K562 (cell line): ENCODE results near the gene DNASE1L1. TPM values are rescaled to one million over a fixed set of nuclear protein-coding genes. Genes with fewer than 3 reads are reported as not detected.
A peak's percentile ranks its signal among the peaks of the same experiment; 100 is the strongest.

Source experiments
- ATAC-seq: fragments of 200-7000 bp; cut with Tn5 transposase; 3 replicates; pipeline ENCODE4 v1.9.1; 2020; ENCODE audit warnings: moderate library complexity
- BruUV-seq: library from RNA; stranded (reverse); fragments of 400-500 nt; replicated peaks from 2 replicates; lab custom pipeline; 2021; lab: Mats Ljungman, UMichigan
- CTCF ChIA-PET: fragments of 300-600 bp; formaldehyde crosslinking; extraction: SDS; loops from one replicate; lab custom pipeline; 2021; ENCODE audit warnings: low intra/inter-chr PET ratio; lab: Yijun Ruan, JAX
- POLR2A ChIA-PET: fragments of 300-600, 350-650 bp; sonication (Branson Sonifier 250); formaldehyde crosslinking; extraction: SDS; loops from one replicate; lab custom pipeline; 2021; ENCODE audit warnings: antibody characterized with exemption, inconsistent platforms; lab: Yijun Ruan, JAX
- DNase-seq, 4 experiments: peaks; one replicate each; pipeline versions ENCODE4 v3.0.0 to v3.0.0-alpha.2; 2011 to 2018; ENCODE audit warnings: low spot score in 3 of 4, mixed read lengths in 3 of 4; ENCODE audit errors: extremely low read depth in 1 of 4
- FAIRE-seq: peaks from 2 replicates; lab custom pipeline; 2011; peaks lifted over from hg19 to GRCh38; lab: Jason Lieb, UNC
- H2AFZ ChIP-seq: 2 replicates; pipeline ENCODE4 v1.6.0; 2011; ENCODE audit warnings: low read depth, low read length, control low read depth, inconsistent platforms
- H3K27ac ChIP-seq: fragments of 200-600 bp; 3 replicates; pipeline ENCODE4 v1.8.0; 2011; ENCODE audit warnings: low read depth, mild to moderate bottlenecking, control low read depth, inconsistent platforms, low read length, moderate library complexity, mixed read lengths; ENCODE audit errors: extremely low read depth
- H3K27me3 ChIP-seq, 2 experiments: fragments of 300-600 bp in 1 of 2; 2 replicates in 1 of 2; 3 replicates in 1 of 2; pipeline versions ENCODE4 v1.6.0 to v1.8.0; 2011; ENCODE audit warnings: inconsistent platforms in 2 of 2, low read length in 2 of 2, mild to moderate bottlenecking in 1 of 2, mixed read lengths in 1 of 2, moderate library complexity in 1 of 2; ENCODE audit not compliant: control insufficient read depth in 2 of 2, insufficient read depth in 2 of 2
- H3K36me3 ChIP-seq: fragments of 300-600 bp; 3 replicates; pipeline ENCODE4 v1.8.0; 2011; ENCODE audit warnings: mild to moderate bottlenecking, low read length, inconsistent platforms; ENCODE audit not compliant: control insufficient read depth, insufficient read depth
- H3K4me1 ChIP-seq, 2 experiments: fragments of 200-600 bp in 1 of 2; replicated peaks in 1 of 2; 2 replicates in 1 of 2; 3 replicates in 1 of 2; pipeline versions ENCODE4 v1.5.1 to v1.8.0; 2011; ENCODE audit warnings: inconsistent platforms in 2 of 2, low read length in 2 of 2, mild to moderate bottlenecking in 1 of 2, mixed read lengths in 1 of 2, moderate library complexity in 1 of 2; ENCODE audit not compliant: control insufficient read depth in 2 of 2, insufficient read depth in 2 of 2
- H3K4me2 ChIP-seq: 2 replicates; pipeline ENCODE4 v1.6.1; 2011; ENCODE audit warnings: low read length, control low read depth, inconsistent platforms, mixed read lengths; ENCODE audit not compliant: insufficient read depth
- H3K4me3 ChIP-seq: fragments of 200-600 bp; sonication (generic), shearing (Covaris generic); 2 replicates; pipeline ENCODE4 v1.5.1; 2016; ENCODE audit warnings: control low read depth, inconsistent platforms
- H3K79me2 ChIP-seq: fragments of 200-600 bp; 3 replicates; pipeline ENCODE4 v1.8.0; 2011; ENCODE audit warnings: low read length, inconsistent platforms; ENCODE audit not compliant: control insufficient read depth, insufficient read depth
- H3K9ac ChIP-seq, 2 experiments: 2 replicates each; pipeline versions ENCODE4 v1.6.0 to v1.6.1; 2011; ENCODE audit warnings: low read depth in 2 of 2, low read length in 2 of 2, control low read depth in 1 of 2, inconsistent platforms in 1 of 2, mild to moderate bottlenecking in 1 of 2, mixed read lengths in 1 of 2; ENCODE audit not compliant: insufficient read depth in 1 of 2
- H3K9me1 ChIP-seq: one replicate; pipeline ENCODE4 v1.6.0; 2011; ENCODE audit warnings: inconsistent platforms, mild to moderate bottlenecking, low read length, moderate library complexity; ENCODE audit not compliant: control insufficient read depth, insufficient read depth
- H3K9me3 ChIP-seq: replicated peaks from 2 replicates; pipeline ENCODE4 v1.5.1; 2011; ENCODE audit warnings: low read depth, low read length, inconsistent platforms; ENCODE audit not compliant: control insufficient read depth, insufficient read depth
- H4K20me1 ChIP-seq: replicated peaks from 2 replicates; pipeline ENCODE4 v1.6.1; 2011; ENCODE audit warnings: low read length, inconsistent platforms, mixed read lengths; ENCODE audit not compliant: control insufficient read depth, insufficient read depth
- HNRNPL ChIP-seq: fragments of 200-400 bp; formaldehyde crosslinking; IDR thresholded peaks from 2 replicates; pipeline ENCODE4 v1.6.1; 2017; ENCODE audit warnings: low read depth, mild to moderate bottlenecking, low read length
- LEF1 ChIP-seq: fragments of 450-650 bp; IDR thresholded peaks from 2 replicates; pipeline ENCODE4 v1.6.1; 2016; ENCODE audit warnings: mild to moderate bottlenecking
- UBTF ChIP-seq, 2 experiments: IDR thresholded peaks; 2 replicates each; pipeline ENCODE4 v1.6.1; 2012; ENCODE audit warnings: improper control_type of control experiment in 2 of 2, low read depth in 2 of 2, low read length in 2 of 2, borderline replicate concordance in 1 of 2
- ZNF639 ChIP-seq, 2 experiments: fragments of 200-800 bp in 1 of 2; sonication (Bioruptor generic) in 1 of 2; sonication (generic) in 1 of 2; formaldehyde crosslinking in 1 of 2; IDR thresholded peaks in 1 of 2; conservative IDR thresholded peaks in 1 of 2; 2 replicates each; pipeline versions ENCODE4 v1.5.0 to v1.6.1; 2016 to 2020; ENCODE audit warnings: missing compliant biosample characterization in 1 of 2, missing genetic modification characterization in 1 of 2, missing genetic modification reagents in 1 of 2
- WGBS: fragments of 100-300 bp; shearing (Covaris generic); methylation state at CpG from one replicate; pipeline ENCODE4 v1.1.6; 2016; ENCODE audit warnings: low coverage, mixed read lengths; ENCODE audit not compliant: insufficient coverage; ENCODE audit errors: missing lambda C conversion rate; 5-methylcytosine and 5-hydroxymethylcytosine counted together
- in situ Hi-C: fragments of 300-500 bp; cut with MboI; formaldehyde crosslinking; loops from 4 replicates; pipeline ENCODE4 v1.15.0; 2018; ENCODE audit warnings: inconsistent platforms, mixed read lengths
- intact Hi-C: fragments of 100-400 bp; cut with micrococcal nuclease; formaldehyde crosslinking; loops from 2 replicates; pipeline ENCODE4 v1.14.2; 2022
- polyA plus RNA-seq, 8 experiments: library from polyadenylated mRNA; depleted of rRNA in 4 of 8; stranded (reverse) in 5 of 8; unstranded in 3 of 8; fragments of >200 nt; fragmentation: Nextera tagmentation in 2 of 8; fragmentation: Illumina TruSeq in 1 of 8; extraction: Ambion mirVana in 2 of 8; extraction: Trizol in 1 of 8; gene quantifications; 2 replicates each; pipeline versions ENCODE4 v1.2.1 to v1.2.3, GENCODE V29; 2011 to 2014; ENCODE audit warnings: inconsistent platforms in 1 of 8, missing spikeins in 1 of 8
- total RNA-seq, 7 experiments: library from RNA; depleted of rRNA in 6 of 7; stranded (reverse); fragments of >200 nt in 6 of 7; fragmentation: Illumina TruSeq in 2 of 7; extraction: Trizol in 2 of 7; gene quantifications; 2 replicates each; pipeline versions ENCODE4 v1.2.1 to v1.2.3, GENCODE V29; 2011 to 2021; ENCODE audit warnings: low replicate concordance in 1 of 7

The DNASE1L1 gene
- total and polyA plus RNA-seq, 9 of the 15 experiments (the other 6 are each of a cell fraction or from before 2014, with no cell fraction given): 0.73 to 12.6 (median 7.9) TPM

GRCh38 chrX:154371789-154372300, 37.2 kb downstream of the DNASE1L1 start:
- Histone ChIP-seq H4K20me1 (no peaks in the 10 kb centered on the region; the same call in 1 of the 2 replicates), H3K36me3 (peaks cover 20% of the 10 kb centered on the region; the same call in 2 of the 3 replicates), H2AFZ (no peak overlapping the region), H3K4me1 (peaks cover 18 to 80% of the 10 kb centered on the region in 2 experiments), H3K79me2 (peaks cover 42% of the 10 kb centered on the region), H3K4me3 (peak overlapping the region; percentile 89), H3K27me3 (no peaks in the 10 kb centered on the region), H3K4me2 (peak overlapping the region; percentile 67; the same call in 1 of the 2 replicates), H3K9me1 (no peaks in the 10 kb centered on the region), H3K9ac (peak overlapping the region; percentile 47 to 90; a peak in 3 of 4 replicates), H3K27ac (peak overlapping the region; percentile 52; the same call in 1 of the 3 replicates), H3K9me3 (no peaks in the 10 kb centered on the region)
- POLR2A ChIA-PET: no interaction called here
- WGBS: 26% methylated on average over 15 of the region's 43 CpGs
- no peak for FAIRE-seq
- 0 out of 4 replicates have a peak, but pooled peaks of 1 of the 2 experiments have one; percentile 15 for TF ChIP-seq ZNF639 (CRISPR knock-in tag; conservative IDR thresholded peaks at IDR 0.05 in 1 of 2, IDR thresholded peaks at IDR 0.05 in 1 of 2)
- TF ChIP-seq HNRNPL: peak; percentile 88
- TF ChIP-seq UBTF (IDR thresholded peaks at IDR 0.05; ENCODE audit: borderline replicate concordance in 1 of 2, low read depth in 2 of 2, low read length in 2 of 2): 0 out of 4 replicates have a peak, but pooled peaks of 1 of the 2 experiments have one; percentile 30
- TF ChIP-seq LEF1: no peak
- DNase-seq: no peak
- peak; percentile 1; the same call in 2 of the 3 replicates for ATAC-seq
- BruUV-seq: no TSS peak
- in situ Hi-C loops: loop anchor here (10.0 kb wide), 1 partner anchor 163 kb away; no protein-coding TSS in a partner anchor
- intact Hi-C loops: loop anchor here (5.0 to 10.0 kb wide), 2 partner anchors 123 to 445 kb away; partner anchors contain the start of gene SLC10A3
- CTCF ChIA-PET: interaction anchor here (4.5 kb wide), 1 partner anchor 163 kb away, joined by 63 read pairs; no protein-coding TSS in a partner anchor
